Fibroblast of pulmonary artery (primary cell): ENCODE data around the gene ZNF75A.
A peak's percentile ranks its signal among the peaks of the same experiment; 100 is the strongest.

ENCODE experiments used
- DNase-seq: peaks from one replicate; pipeline ENCODE4 v3.0.0-alpha.2; 2010; ENCODE audit warnings: low read depth
- H3K4me3 ChIP-seq: replicated peaks from 2 replicates; pipeline ENCODE4 v1.5.1; 2011; ENCODE audit warnings: low read depth, mild to moderate bottlenecking, control low read depth, low read length, moderate library complexity
- TF ChIP-seq, protein P1 (sequence below): IDR thresholded peaks from 2 replicates; pipeline ENCODE4 v1.5.1; 2011; ENCODE audit warnings: mild to moderate bottlenecking, control low read depth, low read length, inconsistent platforms; ENCODE audit errors: missing control alignments

The ZNF75A gene

GRCh38 chr16:3355589-3355988 is 50.3 kb downstream of the ZNF75A start, which contains the start of gene OR2C1:
TSS of gene OR2C1 (plus strand) at chr16:3355889. CDS start at chr16:3355941, 52 bp downstream.
- TF ChIP-seq, protein P1, sequence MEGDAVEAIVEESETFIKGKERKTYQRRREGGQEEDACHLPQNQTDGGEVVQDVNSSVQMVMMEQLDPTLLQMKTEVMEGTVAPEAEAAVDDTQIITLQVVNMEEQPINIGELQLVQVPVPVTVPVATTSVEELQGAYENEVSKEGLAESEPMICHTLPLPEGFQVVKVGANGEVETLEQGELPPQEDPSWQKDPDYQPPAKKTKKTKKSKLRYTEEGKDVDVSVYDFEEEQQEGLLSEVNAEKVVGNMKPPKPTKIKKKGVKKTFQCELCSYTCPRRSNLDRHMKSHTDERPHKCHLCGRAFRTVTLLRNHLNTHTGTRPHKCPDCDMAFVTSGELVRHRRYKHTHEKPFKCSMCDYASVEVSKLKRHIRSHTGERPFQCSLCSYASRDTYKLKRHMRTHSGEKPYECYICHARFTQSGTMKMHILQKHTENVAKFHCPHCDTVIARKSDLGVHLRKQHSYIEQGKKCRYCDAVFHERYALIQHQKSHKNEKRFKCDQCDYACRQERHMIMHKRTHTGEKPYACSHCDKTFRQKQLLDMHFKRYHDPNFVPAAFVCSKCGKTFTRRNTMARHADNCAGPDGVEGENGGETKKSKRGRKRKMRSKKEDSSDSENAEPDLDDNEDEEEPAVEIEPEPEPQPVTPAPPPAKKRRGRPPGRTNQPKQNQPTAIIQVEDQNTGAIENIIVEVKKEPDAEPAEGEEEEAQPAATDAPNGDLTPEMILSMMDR, result no peak

GRCh38 chr16:3356118-3356517 is 50.8 kb downstream of the ZNF75A start:
- no peak for DNase-seq
- H3K4me3 ChIP-seq, result no peak overlapping the region
- TF ChIP-seq, protein P1, result no peak

More at GRCh38 chr16:3355589-3355988, 50.3 kb downstream of the ZNF75A start, which contains the start of gene OR2C1:
- H3K4me3 ChIP-seq, result no peak within 1 kb of the TSS
- DNase-seq, result no peak

DNA sequence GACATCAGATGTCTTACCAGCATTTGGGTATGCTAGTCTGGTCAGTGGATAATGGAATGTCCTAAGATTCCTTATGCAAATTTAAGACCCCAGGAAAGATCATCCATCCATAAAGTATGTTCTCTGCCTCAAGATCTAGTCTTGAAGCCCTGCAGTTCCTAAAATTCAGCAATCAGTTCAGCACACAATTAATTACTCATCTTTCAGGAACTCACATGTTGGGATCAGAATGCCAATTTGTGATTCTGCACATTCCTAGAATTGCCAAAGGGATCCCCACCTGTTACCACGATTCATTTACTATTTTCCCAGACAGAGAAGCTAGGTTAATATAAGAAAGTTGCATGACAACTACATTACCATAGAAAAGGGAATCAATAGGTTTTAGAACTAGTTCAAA is 53.6 kb downstream of the ZNF75A start:
- H3K4me3 ChIP-seq, result no peak overlapping the region
- TF ChIP-seq, protein P1, result no peak
- DNase-seq, result no peak

GRCh38 chr16:3362931-3363330 is 57.6 kb downstream of the ZNF75A start:
- no peak for DNase-seq
- no peak overlapping the region for H3K4me3 ChIP-seq
- TF ChIP-seq, protein P1, result no peak

- DNase-seq, result no peak
- TF ChIP-seq, protein P1, result no peak
- H3K4me3 ChIP-seq, result no peak overlapping the region
Observed at GRCh38 chr16:3363793-3364192, 58.5 kb downstream of the ZNF75A start.

- H3K4me3 ChIP-seq, result peak overlapping the region; percentile 69
- DNase-seq, result peak; percentile 94
- TF ChIP-seq, protein P1, result no peak
Observed at GRCh38 chr16:3364774-3365427, 59.6 kb downstream of the ZNF75A start.
